GM18873 (cell line): ENCODE data around the gene TPM2.

Source experiments
- ATAC-seq: cut with Tn5 transposase; IDR thresholded peaks from one replicate; pipeline ENCODE4 v1.9.1; 2021; ENCODE audit warnings: mild to moderate bottlenecking, moderate library complexity, moderate number of reproducible peaks; ENCODE audit not compliant: unreplicated experiment, low FRiP score

TPM2 gene

DNA sequence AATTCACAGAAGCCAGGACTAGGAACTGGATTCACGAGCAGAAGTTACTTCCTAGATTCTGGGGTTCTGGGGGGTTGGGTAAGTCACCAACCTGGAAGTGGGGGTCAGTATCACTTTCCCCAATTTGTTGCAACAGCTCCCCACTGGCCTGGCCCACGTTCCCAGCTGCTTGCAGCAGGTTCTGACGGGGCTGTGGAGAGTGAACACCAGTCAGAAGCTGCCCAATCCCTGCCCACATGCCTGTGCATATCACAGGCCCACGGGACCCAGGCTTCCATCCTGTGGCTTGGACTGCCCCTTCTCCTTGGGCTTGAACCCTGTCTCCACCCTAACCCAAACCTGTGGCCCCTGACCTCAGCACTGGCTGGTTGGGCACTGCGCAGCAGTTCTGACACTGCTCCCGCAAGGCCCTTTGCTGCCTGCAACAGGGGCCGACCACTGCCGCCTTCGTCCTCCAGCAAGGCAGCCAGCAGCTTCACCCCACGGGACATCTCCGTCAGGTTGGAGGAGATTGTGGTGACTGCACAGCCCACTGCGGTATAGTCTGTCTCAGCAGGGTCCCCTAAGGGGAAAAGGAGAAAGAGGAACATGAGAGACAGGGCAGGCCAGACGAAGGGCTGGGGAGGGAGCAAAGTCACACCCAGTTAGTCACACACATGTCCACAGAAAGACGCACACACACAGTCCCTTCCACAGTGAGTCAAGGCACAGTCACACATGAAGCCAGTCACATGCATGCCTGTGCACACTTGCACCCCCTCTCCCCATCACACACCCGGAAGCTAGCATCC, 29.2 kb upstream of the TPM2 start:
- ATAC-seq = no peak

DNA sequence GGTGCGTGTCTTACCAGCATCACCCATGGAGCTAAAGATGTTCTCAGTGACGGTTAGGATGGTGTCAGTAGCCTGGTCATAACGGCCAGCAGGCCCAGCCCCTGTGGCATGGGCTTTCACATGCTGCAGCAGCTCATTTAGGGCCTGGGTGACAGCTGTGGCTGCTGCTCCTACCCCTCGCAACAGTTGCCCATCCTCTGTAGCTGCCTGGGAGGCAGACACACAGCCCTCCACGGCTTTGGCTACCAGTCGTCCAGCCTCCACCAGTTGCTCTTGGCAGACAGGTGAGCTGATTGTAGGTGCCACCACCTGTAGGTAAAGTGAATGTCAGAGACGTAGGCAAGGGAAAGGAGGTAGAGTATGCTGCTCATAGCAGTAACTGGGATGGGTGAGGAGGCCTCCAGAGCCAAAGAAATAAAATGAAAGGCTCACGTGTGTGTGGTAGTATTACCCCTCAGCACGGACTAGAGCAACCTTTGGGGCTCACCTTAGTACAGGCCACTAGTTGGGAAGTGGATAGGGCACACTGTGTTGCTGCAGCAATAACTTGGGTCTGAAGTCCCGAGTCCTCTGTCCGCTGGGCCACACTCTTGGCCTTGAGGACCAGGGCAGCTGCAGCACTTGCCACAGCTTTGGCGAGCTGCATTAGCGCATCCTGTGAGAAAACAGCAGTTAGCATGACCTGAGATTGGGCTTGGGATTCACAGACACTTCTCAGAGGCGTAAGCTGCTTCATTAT, 27.6 kb upstream of the TPM2 start:
- no peak for ATAC-seq

GRCh38 chr9:35716230-35716629, 26.5 kb upstream of the TPM2 start:
- ATAC-seq = no peak

GRCh38 chr9:35714579-35715252, 25.0 kb upstream of the TPM2 start:
- ATAC-seq = no peak

DNA sequence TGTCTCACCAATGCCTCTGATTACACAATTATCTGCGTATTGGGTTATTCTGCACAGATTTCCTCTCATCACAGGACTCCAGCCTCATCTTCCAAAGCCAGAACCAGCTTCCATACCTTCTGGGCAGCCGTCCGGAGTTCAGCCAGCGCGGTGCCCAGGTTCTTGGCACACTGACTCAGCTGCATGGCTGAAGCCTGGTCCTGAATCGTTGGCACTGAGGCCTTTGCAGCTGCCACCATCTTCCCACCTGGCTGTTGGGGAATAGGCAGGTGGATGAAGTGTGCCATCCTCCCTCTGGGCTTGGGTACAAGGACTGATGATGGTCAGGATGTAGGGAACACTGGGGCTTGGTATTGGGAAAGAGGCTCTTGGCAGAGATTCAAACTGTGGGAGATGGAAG, 24.4 kb upstream of the TPM2 start:
- ATAC-seq = no peak

GRCh38 chr9:35713578-35713977, 23.9 kb upstream of the TPM2 start:
- ATAC-seq = no peak

DNA sequence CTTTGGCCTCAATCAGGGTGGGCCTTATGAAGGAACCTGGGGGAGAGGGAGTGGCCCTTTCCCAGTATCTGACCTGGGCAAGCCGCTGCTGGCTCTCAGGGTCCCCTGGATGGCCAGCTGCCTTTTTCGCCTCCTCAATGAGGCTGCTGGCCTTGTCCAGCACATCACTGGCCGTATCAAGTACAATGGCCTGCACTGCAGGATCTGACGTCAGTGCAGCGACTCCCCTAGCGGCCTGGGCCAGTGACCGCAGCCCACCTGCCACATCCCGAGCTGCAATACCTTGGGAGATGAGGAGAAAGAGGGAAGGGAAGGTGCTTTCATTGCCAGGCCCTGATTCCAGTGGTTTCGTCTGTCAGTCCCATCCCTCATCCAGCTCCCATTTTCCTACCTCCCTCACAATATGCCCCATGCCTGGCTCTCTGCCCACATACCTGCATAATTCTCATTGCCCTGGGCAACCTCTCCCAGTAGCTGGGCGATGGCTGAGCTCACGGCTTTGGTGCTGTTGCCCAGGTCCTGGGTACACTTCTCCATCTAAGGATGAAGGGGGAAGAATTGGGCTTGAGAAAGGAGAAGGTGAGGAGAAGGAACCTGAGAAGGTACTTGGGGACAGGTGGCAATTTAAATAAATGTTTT, 23.2 kb upstream of the TPM2 start:
- ATAC-seq = no peak

- no peak for ATAC-seq
Observed at GRCh38 chr9:35711501-35712428, 22.0 kb upstream of the TPM2 start.

DNA sequence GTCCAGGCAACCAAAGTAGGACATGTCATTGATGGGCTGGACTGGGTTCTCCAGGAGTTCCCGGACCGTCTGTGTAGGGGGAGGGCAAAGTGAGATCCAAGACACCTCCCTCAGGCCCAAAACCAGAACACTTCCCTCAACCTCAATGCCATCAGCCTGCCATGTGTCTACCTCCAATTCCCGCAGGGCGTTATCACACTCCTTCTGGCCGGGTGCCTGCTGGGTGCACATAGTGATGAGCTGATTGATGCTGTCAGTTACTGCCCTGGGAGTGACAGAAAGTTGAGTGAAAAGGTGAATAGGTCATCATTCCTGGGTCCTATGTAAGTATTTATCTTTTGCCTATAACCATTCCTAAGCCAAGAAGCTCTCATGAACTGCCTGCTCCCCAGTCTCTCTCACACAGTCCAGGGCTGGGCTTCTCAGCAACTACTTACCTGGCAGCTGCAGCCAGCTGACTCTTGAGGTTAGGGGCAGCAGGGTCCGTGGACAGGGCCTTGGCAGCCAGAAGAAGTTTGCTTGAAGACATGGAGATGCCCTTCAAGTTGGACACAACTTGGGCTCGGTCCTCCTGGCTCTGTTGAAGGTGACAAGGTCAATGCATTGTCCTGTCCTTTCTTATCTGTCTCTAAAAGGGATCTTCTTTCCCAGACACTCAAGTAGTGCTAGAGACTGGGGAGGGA, 21.2 kb upstream of the TPM2 start:
- no peak for ATAC-seq

GRCh38 chr9:35708146-35708545, 18.4 kb upstream of the TPM2 start:
- ATAC-seq = no peak

- no peak for ATAC-seq
Observed at GRCh38 chr9:35706951-35707350, 17.2 kb upstream of the TPM2 start.

- ATAC-seq = no peak
Observed at GRCh38 chr9:35705836-35706430, 16.2 kb upstream of the TPM2 start.

DNA sequence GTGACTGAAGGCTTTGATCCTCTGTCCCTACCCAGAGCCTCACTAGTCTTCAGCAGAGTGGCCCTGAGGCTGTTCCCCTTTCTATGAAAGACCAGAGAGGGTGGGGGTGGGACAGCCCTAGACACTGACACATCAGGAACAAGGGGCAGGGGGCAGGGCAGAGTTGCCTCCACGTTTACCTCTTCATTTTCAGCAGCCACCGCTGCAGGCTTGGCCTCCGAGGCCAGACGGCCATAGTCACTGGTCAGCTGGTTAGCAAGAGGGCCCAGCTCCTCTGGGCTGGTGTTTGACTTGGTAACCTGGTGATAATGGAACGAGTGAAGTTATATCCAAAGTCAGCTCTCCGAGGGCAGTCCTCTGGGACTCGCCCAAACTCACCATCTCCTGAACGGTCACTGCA, 15.6 kb upstream of the TPM2 start:
- no peak for ATAC-seq

DNA sequence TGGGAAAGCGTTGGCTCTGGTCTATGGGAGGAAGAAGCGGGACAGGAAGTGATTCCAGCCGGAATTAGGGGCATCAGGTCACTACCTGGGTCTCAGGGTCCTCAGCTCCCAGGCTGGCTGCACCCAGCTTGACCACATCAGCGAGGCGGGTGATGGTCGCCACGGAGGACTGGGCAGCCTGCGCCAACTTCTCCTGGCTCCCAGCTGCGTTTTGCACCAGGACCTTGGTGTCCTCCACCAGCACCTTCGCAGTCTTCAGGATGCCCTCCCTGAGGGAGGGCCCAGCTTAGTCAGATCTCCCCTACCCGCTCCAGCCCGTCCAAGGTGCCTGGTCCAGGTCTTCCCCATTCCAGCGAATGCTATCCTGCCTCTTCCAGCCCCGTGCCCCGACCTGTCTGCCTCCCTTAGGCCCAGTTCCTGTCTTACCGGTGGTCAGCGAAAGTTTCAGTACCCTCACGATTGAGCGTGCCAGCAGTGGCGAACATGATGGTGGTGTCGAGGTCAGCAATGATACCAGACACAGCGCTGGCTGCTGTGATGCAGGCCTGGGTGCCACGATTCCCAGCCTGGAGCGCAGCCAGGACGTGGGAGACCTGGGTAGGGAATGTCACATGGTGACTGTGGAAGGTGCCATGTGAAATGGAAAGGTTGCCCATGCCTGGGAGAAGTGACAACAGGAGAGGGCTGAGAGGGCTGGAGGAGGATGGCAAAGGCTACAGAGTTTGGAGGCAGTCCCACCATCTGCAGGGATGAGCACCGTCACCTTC, 14.4 kb upstream of the TPM2 start:
- ATAC-seq = no peak

GRCh38 chr9:35702696-35703095, 13.0 kb upstream of the TPM2 start:
- ATAC-seq = no peak

DNA sequence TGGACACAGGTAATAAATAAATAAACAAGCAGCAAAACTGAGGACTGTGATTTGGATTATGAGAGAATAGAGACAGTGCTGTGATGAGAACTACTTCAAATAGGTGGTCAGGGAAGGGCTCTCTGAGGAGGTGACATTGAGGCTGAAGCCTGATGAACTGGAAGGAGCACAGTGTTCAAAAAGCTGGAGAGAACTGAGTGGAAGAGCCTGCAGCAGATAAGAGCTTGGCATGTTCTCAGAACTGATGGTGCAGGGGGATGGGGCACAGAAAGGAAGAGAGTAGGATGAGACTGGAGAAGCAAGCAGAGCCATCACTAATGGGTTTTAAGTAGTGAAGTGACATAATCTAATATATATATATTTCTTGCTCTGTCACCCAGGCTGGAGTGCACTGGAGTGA, 11.2 kb upstream of the TPM2 start:
- ATAC-seq = no peak

- no peak for ATAC-seq
Observed at GRCh38 chr9:35700031-35700430, 10.3 kb upstream of the TPM2 start.

- ATAC-seq = no peak
Observed at GRCh38 chr9:35698231-35698630, 8.5 kb upstream of the TPM2 start.
